AML-193 (cell line): ENCODE results near the gene CAMTA1.

Source experiments
- DNase-seq, 2 experiments: peaks; one replicate each; lab custom pipeline; 2025; lab: John Stamatoyannopoulos, UW

Gene CAMTA1

DNA sequence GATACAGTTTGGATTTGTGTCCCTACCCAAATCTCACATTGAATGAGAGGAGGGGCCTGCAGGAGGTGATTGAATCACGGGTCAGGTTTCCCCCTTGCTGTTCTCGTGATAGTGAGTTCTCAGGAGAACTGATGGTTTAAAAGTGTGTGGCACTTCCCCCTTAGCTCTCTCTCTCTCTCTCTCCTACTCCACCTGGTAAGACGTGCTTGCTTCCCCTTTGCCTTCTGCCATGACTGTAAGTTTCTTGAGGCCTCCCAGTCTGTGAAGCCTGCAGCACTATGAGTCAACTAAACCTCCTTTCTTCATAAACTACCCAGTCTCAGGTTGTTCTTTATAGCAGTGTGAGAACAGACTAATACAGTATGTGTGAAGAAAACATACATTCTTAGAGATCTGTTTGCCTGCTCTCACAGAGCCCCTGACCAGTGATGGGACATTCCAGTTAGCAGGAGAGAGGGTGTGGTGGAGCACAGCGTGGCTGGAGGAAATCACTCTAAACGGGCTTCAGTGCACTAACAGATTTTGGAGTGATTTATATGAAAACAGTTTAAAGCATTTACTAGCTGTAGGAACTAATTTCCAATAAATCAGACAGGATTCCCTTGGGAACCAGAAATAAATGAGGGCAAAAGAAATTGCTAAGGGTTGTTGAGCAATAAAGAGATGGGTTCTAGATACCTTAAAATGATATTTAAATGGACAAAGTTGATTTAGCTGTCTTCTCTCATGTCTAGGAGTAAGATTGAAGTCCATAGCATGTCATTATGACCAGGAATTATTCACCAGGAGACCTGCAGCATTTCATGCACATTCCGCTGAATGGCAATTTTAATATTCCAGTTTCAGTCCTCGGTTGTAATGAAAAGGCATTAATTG lies 411.0 kb downstream of the CAMTA1 start:
- no peak for DNase-seq

DNA sequence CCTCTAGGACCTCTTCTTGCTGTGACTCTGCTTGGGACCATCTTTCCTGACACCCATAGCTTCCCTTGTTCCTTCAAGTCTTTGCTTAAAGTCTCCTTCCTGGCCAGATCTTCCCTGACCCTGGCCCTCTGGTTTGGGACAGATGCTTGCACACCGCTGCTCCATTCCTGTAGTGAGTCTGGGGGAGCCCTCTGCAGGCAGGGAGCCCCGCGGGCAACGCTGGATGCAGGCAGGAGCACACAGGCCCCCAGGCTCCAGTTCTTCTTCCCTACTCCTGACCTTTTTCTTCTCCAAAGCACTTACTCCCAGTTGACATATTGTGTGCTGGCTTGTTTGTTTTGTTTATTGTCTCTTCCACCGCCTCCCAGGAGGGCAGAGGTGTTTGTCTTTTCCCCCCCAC lies 413.4 kb downstream of the CAMTA1 start:
- DNase-seq: no peak

- DNase-seq: no peak
Measured at GRCh38 chr1:7199077-7199779, 414.0 kb downstream of the CAMTA1 start.

- DNase-seq: peak; percentile 58 to 70
Measured at GRCh38 chr1:7207875-7208646, 422.8 kb downstream of the CAMTA1 start.

DNA sequence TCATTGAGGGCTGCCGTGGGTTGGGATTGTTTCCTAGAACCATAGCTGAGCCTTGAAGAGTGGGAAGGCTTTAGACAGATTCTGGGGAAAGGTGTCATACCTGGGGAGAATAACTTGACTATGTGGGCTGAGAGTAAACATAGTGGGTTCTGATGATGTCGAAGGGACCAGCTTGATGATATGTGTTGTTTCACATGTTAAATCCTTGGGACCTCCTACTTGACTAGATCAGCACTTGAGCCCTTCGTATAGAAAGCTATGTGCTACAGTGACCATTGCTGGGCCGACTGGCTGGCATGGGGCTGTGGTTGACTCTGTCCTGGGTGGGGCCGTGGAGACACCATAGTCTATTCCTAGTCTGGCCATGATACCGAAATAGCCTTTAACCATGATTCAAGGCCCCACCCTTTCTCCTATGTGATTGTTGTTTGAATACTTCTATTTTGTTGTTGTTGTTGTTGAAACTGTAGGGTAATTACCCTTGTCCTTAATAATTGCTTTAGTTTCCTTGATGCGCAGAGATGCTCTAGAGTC lies 423.5 kb downstream of the CAMTA1 start:
- no peak for DNase-seq

- DNase-seq: no peak
Measured at GRCh38 chr1:7209336-7209735, 424.1 kb downstream of the CAMTA1 start.

GRCh38 chr1:7218210-7218832 lies 433.1 kb downstream of the CAMTA1 start:
- peak; percentile 12 to 23 for DNase-seq

DNA sequence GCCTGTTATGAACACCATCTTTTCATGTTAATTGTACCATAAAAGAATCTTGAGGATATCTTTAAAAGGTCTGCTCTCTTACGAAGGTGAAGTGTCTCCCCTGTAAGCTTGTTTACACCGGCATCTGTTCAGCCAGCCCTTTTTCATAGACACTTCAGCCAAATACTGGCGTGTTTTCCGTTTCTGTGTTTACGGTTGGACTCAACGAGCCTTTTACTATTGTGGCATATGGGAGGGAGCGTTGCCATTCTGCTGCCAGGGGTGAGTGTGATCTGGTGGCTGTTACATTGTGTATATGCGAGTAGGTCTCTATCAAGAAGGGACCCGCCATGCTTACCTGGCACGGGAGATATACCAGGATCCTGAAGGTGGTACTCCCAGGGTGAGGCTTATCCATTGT lies 433.8 kb downstream of the CAMTA1 start:
- DNase-seq: no peak

DNA sequence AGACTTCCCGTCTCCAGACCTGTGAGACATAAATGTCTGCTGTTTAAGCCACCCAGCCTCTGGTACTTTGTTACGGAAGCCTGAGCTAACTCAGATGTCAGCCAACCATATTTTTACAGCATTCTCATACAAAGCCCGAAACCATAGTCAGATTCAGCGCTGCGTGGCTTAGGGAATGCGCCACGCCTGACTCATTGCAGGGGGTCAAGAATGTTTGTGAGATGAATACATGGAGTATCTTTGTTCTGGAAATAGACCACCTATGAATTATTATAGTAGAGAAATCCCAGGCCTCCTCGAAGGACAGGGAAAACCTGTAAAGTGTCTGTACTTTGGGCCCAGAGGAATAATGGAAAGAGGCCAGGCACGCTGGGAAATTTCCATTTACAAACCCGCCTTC lies 434.8 kb downstream of the CAMTA1 start:
- no peak for DNase-seq

DNA sequence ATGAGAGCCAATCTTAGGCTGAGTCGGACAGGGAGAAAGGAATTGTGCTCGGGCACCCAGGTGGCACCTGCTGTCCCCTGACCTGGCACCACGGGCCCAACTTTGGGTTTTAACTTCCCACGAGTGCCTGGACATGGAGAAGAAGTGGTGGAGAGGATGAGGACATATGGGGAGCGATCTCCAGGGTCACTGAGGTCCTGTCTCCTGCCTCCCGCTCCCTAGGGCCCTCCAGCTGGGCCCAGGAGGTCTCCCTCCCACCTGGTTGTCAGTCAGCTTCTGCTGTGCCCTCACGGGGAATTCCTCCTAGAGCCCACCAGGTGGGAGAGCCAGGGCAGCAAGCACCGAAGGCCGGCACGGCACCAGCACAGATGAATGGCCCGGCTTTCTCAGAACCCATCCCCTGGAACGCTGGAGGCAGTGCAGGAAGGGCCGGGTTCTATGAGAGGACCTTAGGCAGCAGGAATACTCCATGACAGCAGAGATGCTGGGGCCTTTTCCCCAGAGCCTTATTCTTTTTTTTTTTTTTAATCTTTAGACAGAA lies 435.5 kb downstream of the CAMTA1 start:
- DNase-seq: no peak

DNA sequence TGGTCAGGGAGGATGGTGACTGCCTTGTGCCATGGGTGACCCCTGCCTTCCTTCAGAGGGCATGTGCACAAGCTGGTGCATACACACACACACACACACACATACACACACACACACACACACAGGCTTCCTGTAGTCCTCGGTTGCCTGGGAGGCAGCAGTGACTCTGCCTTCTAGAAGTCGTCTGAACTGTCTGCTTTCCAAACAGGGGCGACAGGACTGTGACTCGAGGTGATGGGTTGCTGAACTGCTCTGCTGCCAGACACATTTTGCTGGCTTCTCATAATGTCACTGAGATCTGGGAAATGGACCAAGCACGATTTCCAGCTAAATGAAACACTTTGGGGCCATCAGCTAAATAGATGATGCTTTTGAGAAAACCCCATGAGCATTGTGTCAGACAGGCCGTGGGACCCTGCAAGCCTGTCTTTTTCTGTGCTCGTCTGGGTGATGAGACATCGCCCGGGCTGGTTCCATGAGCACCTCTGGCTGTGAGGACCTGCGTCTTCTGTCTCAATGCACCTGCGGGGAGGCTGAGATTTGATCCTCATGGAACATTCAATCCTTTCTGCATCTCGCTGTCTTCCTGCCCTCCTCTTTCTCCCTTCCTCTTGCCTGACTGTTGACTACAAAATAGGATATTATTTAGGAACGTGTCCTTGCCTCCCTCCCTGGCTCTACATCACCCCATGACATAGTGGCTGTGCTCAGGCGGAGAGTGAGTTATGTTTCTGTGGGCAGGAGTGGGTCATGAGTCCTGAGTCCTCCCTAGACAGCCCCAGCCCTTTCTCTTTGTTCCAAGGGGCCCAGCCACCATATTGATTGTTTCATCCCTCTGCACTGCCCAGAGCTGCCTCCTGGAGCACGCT lies 436.8 kb downstream of the CAMTA1 start:
- DNase-seq: no peak

- no peak for DNase-seq
Measured at GRCh38 chr1:7222695-7223015, 437.4 kb downstream of the CAMTA1 start.

DNA sequence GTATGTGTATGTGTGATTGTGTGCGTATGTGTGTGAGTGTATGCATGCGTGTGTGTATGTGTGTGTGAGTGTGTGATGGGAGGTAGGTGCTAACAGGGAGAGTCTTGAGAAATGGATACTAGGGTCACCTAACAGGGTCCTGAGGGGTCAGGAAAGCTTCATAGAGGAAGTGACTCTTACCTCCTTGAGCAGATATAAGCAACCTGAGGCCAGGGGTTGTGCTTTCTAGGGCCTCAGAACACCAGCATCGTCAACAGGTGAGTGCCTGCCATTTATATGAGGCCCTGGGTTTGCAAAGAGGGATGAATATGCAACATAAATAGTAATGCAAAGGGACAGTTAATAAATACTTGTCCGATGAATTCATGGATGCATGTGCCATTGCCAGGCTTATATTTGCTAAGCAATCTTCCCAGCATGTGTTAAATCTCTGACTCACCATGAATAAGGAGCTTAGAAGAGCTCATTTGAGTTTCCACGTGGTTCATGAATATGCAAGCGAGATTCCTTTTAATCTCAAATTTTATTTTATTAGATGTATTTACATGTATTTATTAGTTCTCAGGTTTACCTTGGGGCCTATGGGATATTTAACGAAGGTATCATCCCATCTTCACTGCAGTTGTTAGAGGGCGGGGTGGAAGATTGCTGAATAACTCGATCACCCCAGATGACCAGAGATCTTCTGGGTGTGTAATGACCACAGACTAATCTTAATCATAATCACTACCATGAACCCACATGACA lies 438.3 kb downstream of the CAMTA1 start:
- no peak for DNase-seq

DNA sequence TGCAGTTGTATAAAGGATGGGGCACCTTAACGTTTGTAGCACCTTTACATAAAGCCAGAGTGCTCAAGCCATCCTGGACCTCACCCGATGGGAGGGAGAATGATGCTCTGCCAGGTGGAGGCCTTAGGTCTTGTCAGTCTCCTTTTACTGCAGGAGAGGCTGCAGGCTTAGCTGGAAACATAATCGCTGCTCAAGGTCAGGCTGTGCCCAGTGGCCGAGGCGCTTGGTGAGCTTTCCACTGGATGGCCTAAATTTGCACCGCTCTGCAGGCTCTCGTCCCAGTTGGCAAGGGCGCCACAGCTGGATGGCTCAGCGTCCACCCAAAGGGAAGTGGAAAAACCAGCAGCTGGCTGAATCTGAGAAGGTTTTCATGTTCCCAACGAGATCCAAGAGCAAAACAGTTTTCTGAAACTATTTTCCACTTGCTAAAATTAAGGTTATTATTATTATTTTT lies 438.9 kb downstream of the CAMTA1 start:
- no peak for DNase-seq

DNA sequence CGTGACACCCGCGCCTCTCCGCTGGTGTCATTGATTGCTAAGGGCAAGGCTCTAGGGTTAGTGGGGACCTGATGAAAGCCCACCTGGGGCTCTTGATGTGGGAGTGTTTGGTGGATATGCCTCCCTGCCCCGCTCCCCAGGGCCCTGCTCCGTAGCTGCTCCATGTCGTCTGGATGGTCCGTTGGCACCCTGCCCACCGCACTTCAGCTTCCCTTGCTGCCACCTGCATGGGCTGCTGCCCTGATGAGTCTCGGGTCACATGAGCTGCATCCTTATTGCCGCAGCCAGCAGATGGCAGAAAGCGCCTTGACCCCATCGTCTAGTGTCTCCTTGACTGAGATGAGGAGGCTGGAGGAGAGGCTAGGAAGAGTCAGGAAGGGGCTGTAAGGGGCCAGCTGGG lies 439.4 kb downstream of the CAMTA1 start:
- DNase-seq: no peak

GRCh38 chr1:7225711-7226505 lies 440.7 kb downstream of the CAMTA1 start:
- DNase-seq: no peak

DNA sequence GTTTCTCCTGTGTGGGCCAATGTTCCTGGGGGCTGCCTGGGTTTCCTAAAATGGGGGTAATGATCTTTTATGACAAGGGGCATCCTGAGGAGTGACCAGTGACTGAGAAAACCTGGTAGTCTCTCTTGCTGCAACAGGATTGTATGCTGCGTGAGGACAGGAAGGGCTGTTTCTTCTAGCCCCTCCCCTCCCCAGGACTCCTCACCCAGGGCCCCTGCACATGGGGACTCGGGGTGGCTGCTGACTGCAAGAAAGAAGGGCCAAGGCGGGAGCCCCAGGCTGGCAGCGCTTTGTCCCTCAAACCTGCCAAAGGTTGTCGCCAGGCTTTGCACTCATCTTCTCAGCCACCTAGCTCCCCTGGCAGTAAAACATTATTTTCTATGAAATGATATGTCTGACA lies 442.4 kb downstream of the CAMTA1 start:
- DNase-seq: no peak

DNA sequence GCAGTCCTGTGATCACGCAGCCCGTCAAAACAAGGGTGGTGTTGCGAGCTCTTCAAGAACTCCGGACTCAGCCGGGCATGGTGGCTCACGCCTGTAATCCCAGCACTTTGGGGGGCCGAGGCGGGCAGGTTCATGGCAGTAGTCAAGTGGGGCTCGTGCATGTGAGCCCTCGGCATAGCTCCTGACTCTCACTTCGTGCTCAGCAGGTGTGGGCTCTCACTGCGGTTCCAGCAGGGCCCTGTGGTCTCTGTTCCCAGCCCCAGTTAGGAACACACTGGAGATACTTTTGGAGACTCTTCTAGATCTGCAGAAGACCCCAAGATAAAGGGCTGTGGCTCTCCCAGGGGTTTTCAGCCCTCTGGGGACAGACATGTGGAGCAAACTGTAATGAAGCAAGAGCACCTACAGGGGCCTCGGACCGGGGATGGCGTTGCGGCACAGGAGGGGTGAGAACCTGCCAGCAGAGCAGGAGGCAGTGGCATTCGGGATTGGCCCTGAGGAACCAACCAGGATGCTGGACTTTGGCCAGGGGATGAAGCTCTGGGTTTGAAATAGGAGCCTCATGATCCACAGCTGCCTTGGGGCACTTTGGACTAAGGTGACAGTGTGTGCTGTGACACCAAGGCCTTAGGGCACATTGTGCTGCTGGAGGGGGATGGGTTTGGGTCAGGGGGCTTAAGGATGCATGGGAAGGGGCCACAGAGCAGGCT lies 443.2 kb downstream of the CAMTA1 start:
- no peak for DNase-seq

- no peak for DNase-seq
Measured at GRCh38 chr1:7229186-7229585, 443.9 kb downstream of the CAMTA1 start.
